ENCODE measurements around the gene ELL2. TPM values are rescaled to one million over a fixed set of nuclear protein-coding genes. Genes with fewer than 3 reads are reported as not detected.

Gene ELL2
- total and polyA plus RNA-seq, 12 donors = 10.5 to 68.2 (median 27.2) TPM

DNA sequence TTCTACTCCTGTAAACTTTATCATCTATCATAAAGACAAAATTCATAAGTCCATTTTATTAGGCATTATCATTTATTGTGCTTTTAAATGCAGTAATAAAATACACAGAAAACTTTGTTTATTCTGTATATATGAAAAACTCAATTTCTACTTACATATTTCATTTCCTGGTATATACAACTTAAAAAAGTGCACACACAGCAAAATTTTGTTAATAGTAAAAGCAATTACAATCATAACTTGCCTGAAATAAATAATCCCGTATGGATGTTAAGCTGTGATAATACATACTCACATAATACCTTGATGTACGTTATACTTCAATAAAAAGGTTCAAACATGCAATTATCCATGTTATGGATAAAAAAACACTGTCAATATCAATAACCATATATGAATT, 19.2 kb downstream of the ELL2 start:
- TF ChIP-seq CTCF (IDR thresholded peaks at IDR 0.05) = no peak
- DNase-seq (no peak), ATAC-seq (no peak)
- H3K4me1 ChIP-seq = peaks cover 0 to 41% (median 21%) of the 10 kb centered on the region in 9 donors
- peaks cover 0 to 32% (median 0%) of the 10 kb centered on the region in 9 donors for H3K36me3 ChIP-seq
- intact Hi-C loops (cut with DNase I) = no loop called here
- 94 to 96% methylated on average over 2 of the region's 2 CpGs for WGBS, 2 donors
- no peak overlapping the region for H3K4me3 ChIP-seq
- no peaks in the 10 kb centered on the region for H3K27me3 ChIP-seq
- H3K27ac ChIP-seq = no peak overlapping the region
- no peaks in the 10 kb centered on the region for H3K9me3 ChIP-seq

GRCh38 chr5:95941756-95942155, 19.9 kb downstream of the ELL2 start:
- intact Hi-C loops (cut with DNase I) = no loop called here
- TF ChIP-seq CTCF (IDR thresholded peaks at IDR 0.05) = no peak
- Histone ChIP-seq H3K4me1 (peaks cover 0 to 41% (median 21%) of the 10 kb centered on the region in 9 donors), H3K27ac (no peak overlapping the region), H3K4me3 (no peak overlapping the region), H3K27me3 (no peaks in the 10 kb centered on the region), H3K36me3 (peaks cover 0 to 33% (median 0%) of the 10 kb centered on the region in 9 donors), H3K9me3 (no peaks in the 10 kb centered on the region)
- DNase-seq = no peak
- no peak for ATAC-seq

- intact Hi-C loops (cut with DNase I) = no loop called here
- WGBS, 2 donors = 56 to 60% methylated on average over 3 of the region's 3 CpGs
- Histone ChIP-seq H3K36me3 (peaks cover 0 to 33% (median 0%) of the 10 kb centered on the region in 9 donors), H3K4me1 (peaks cover 0 to 42% (median 15%) of the 10 kb centered on the region in 9 donors), H3K27me3 (no peaks in the 10 kb centered on the region), H3K9me3 (no peaks in the 10 kb centered on the region), H3K4me3 (no peak overlapping the region), H3K27ac (no peak overlapping the region)
- no peak for ATAC-seq
- no peak for DNase-seq
- no peak for TF ChIP-seq CTCF (IDR thresholded peaks at IDR 0.05)
Observed at GRCh38 chr5:95940758-95941682, 20.6 kb downstream of the ELL2 start.

DNA sequence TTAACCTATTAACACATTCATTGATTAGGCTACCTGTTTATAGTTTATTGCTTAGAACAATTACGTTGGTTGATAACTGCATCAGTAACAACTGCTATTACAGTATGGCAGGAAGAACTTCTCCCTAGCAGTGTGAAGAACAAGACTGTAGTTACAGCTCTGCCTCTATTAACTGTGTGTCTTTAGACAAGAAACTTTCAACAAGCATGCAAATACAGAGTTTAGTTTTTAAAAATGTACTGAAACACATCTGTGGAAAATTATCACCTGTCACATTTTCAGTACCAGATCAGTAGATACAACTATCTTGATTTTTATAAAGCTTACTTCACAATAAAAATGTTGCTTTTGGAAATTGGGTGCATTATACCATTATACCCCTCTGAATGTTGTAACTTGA, 22.2 kb downstream of the ELL2 start:
- peaks cover 0 to 40% (median 0%) of the 10 kb centered on the region in 9 donors for H3K36me3 ChIP-seq
- H3K4me1 ChIP-seq = peaks cover 0 to 46% (median 15%) of the 10 kb centered on the region in 9 donors
- no peaks in the 10 kb centered on the region for H3K9me3 ChIP-seq
- intact Hi-C loops (cut with DNase I) = no loop called here
- ATAC-seq (no peak), DNase-seq (no peak)
- TF ChIP-seq CTCF (IDR thresholded peaks at IDR 0.05) = no peak
- WGBS, 2 donors = 80 to 88% methylated on average over 1 of the region's 1 CpG
- H3K4me3 ChIP-seq = no peak overlapping the region
- H3K27ac ChIP-seq = no peak overlapping the region
- H3K27me3 ChIP-seq = no peaks in the 10 kb centered on the region

Measured in heart right ventricle (tissue), 16 donors.